Epithelial cell of esophagus (primary cell): ENCODE results near the gene ZNF559.
"Not testable (repeated sequence)": the region's sequence is repeated elsewhere in the genome, so short reads cannot be mapped to it uniquely, and the experiment has no call there.

Source experiments
- DNase-seq: peaks from one replicate; pipeline ENCODE4 v3.0.0; 2010; ENCODE audit warnings: low read depth
- H3K4me3 ChIP-seq: 2 replicates; pipeline ENCODE4 v1.5.1; 2011; ENCODE audit warnings: mild to moderate bottlenecking, low read length, control low read depth
- TF ChIP-seq, protein P1 (sequence below): IDR thresholded peaks from 2 replicates; pipeline ENCODE4 v1.5.1; 2011; ENCODE audit warnings: low read depth, mild to moderate bottlenecking, low read length, control low read depth, inconsistent platforms; ENCODE audit not compliant: insufficient read depth; ENCODE audit errors: missing control alignments

ZNF559 gene

DNA sequence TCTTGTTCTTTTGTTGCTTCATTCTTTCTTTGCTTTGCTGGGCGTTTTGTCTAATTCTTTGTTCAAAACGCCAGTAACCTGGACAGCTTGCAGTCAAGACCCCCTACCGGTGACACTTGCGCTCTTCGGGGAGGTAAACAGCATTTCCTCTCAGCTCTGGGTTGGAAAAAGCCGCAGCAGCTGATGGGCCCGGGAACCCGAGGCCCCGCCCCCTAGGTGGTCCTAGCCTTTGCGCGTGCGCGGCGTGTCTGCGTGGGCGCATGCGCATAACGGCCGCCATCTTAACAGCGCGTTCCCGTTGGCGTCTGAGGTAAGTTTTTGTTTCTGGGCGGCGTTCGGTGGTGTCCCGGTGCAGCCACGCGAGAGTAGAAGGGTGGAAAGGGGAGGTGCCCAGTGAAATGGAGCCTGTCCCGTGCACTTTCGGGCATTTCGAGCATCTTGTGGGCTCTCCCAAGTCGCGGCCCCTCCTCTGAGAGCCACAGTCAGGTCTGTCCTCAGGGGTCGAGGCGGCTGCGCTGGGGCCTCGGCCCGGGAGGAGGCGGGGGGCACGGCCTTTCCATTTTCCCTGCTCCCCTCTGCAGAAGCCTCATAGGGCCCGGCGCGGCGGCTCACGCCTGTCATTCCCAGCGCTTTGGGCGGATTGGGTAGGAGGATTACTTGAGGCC, at the start of gene ZNF559:
Gene ZNF559 (plus strand): TSS at position 261 of the 665 bp plus-strand sequence. CDS start 14,371 bp downstream, outside the sequence.
- DNase-seq = peak; percentile 95
- H3K4me3 ChIP-seq = peak within 1 kb of the TSS; percentile 72
- TF ChIP-seq, protein P1, sequence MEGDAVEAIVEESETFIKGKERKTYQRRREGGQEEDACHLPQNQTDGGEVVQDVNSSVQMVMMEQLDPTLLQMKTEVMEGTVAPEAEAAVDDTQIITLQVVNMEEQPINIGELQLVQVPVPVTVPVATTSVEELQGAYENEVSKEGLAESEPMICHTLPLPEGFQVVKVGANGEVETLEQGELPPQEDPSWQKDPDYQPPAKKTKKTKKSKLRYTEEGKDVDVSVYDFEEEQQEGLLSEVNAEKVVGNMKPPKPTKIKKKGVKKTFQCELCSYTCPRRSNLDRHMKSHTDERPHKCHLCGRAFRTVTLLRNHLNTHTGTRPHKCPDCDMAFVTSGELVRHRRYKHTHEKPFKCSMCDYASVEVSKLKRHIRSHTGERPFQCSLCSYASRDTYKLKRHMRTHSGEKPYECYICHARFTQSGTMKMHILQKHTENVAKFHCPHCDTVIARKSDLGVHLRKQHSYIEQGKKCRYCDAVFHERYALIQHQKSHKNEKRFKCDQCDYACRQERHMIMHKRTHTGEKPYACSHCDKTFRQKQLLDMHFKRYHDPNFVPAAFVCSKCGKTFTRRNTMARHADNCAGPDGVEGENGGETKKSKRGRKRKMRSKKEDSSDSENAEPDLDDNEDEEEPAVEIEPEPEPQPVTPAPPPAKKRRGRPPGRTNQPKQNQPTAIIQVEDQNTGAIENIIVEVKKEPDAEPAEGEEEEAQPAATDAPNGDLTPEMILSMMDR = no peak

DNA sequence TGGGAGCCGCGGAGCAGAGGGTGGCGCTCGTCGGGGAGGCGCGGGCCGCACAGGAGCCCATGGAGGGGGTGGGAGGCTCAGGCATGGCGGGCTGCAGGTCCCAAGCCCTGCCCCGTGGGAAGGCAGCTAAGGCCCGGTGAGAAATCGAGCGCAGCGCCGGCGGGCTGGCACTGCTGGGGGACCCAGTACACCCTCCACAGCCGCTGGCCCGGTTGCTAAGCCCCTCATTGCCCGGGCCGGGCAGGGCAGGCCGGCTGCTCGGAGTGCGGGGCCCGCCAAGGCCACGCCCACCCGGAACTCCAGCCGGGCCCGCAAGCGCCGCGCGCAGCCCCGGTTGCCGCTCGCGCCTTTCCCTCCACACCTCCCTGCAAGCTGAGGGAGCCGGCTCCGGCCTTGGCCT, 40.5 kb upstream of the ZNF559 start:
- H3K4me3 ChIP-seq, DNase-seq: not testable (repeated sequence)

DNA sequence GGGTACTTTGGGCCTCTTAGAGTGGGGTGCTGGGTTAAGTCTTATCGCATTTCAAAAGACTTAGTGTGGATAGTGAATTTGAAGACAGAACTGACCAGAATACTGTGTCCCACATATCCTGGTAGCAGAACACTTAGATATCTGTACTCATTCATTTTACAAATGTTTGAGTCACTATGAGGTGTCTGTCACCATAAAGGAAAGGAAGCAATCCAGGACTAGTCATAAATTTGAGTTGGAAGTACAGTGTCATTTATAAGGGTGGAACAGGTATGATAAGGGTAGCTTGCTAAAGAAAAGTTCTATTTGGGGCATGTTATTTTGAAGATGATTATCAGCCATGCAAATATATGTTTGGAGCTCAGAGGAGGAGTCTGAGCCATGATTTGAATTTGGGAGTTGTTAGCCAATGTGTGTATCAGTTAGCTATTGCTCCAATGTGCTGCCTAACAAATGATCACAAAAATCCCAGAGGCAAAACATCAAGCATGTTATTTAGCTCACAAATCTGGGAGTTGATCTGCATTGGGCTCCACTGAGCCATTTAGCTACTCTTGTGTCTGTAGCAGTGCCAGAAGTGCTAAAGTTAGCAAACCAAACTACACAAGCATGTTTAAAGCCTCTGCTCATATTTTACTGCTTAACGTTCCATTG, 34.6 kb upstream of the ZNF559 start:
- H3K4me3 ChIP-seq = no peak overlapping the region
- DNase-seq = no peak
- TF ChIP-seq, protein P1 = no peak

DNA sequence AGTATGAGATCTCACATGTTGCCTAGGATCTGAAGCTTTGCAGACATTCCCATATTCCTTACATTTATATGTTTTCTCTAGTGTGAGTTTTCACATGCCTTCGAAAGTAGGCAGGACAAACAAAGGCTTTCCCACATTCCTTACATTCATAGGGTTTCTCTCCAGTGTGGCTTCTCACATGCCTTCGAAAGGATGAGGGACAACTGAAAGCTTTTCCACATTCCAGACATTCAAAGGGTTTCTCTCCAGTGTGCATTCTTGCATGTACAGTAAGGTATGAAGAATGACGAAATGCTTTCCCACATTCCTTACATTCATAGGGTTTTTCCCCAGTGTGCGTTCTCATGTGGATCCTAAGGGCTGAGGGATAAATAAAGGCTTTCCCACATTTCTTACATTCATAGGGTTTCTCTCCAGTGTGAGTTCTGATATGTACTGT, 28.5 kb upstream of the ZNF559 start:
- no peak for DNase-seq
- no peak overlapping the region for H3K4me3 ChIP-seq
- TF ChIP-seq, protein P1 = no peak

DNA sequence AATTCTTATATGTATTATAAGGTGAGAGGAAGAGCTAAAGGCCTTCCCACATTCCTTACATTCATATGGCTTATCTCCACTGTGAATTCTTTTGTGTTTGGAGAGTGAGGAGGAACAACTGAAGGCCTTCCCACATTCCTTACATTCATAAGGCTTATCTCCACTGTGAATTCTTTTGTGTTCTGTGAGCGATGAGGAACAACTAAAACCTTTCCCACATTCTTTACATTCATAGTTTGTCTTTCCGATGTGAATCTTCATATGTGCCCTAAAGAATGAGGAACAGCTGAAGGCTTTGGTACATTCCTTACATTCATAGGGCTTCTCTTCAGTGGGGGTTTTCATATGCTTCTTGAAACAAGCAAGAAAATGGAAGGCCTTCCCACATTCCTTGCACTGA, 27.6 kb upstream of the ZNF559 start:
- no peak for DNase-seq
- no peak overlapping the region for H3K4me3 ChIP-seq
- TF ChIP-seq, protein P1 = no peak

DNA sequence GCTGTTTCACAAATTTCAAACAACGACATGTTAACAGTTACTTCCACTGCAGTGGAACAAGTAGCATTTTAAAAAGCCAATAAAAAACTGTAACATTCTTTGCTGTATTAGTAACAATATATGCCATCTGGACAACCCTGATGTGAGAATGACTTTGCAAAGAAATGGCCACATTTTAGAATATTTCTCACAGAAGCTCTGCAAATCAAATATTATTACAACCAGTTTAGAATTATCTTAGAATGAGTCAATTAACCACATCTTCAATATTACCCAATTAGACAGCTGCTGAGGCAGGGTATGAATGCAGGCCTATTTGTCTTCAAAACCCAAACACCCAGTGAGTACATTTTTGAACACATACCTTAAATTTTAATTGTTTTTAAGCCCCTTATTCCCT, 17.5 kb upstream of the ZNF559 start:
- no peak overlapping the region for H3K4me3 ChIP-seq
- DNase-seq = peak; percentile 26
- TF ChIP-seq, protein P1 = no peak

DNA sequence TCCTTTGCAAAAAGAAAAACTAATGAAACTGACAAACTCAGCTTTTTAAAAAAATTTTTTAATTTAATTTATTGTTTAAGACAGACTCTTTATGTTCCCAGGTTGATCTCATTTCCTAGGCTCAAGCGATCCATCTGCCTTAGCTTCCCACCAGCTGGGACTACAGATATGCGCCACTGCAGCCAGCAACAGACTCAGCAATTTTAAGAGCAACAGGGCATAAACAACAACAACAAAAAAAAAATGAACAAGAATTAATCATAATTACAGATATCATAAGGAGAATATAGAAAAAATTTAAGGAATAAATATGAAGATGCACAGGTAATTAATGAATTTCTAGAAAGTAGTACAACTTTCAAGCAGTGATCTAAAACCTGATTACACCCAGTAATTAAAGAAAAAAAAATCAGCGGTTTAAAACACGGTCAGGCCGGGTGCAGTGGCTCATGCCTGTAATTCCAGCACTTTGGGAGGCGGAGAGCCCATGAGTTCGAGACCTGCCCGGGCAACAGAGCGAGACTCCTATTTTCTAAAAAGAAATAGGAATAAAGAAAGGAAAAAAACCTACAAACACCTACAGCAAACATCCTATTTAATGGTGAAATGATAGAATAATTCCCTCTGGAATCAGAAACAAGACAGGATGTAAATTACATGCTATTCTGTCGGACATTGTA, 15.7 kb upstream of the ZNF559 start:
- TF ChIP-seq, protein P1 = no peak
- H3K4me3 ChIP-seq = peak overlapping the region; percentile 94
- no peak for DNase-seq
